ENCODE data around the gene KRTAP12-4.
"Not testable (repeated sequence)": the region's sequence is repeated elsewhere in the genome, so short reads cannot be mapped to it uniquely, and the experiment has no call there.

The KRTAP12-4 gene

DNA sequence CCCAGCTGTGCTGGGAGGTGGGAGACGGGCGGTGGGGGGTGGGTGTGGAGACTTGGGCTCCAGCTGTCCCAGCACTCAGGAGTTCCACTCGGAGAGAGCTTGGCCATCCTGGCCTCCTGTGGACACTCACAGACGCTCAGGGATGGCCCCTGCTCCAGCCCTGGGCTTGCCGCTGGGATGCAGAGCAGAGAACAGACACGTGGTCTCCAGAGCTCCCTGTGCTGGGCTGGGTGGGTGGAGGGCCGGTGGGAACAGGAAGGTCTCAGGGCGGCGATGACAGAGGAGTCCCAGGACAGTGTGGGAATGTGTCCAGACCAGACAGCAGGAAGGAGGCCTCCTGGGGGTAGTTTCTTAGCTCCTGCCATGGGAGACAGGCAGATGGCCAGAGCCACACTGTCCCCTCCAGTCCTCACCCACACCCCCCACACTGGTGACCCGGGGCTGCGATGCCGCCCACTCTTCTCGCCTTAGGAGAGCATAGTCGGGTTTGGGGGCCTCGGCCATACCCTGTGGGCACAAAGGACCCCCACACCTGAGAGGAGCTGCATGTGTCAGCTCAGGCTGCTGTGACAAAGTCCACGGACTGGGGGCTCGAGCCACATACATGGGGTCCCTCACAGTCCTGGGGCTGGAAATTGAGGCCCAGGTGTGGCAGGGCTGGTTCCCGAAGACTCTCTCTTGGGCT is 25.6 kb downstream of the KRTAP12-4 start:
- no peak for DNase-seq

DNA sequence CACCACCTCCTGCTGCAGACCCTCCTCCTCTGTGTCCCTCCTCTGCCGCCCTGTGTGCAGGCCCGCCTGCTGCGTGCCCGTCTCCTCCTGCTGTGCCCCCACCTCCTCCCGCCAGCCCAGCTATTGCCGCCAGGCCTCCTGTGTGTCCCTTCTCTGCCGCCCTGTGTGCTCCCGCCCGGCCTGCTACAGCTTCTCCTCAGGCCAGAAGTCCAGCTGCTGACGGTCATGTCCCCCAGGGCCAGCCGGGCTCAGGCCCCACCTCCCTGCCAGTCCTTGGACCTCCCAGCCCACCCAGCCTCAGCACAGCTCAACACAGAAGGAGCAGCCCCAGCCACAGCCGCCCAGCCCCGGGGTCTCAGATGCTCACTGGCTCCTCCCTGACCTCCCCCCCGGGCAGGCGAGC is 26.6 kb downstream of the KRTAP12-4 start:
- not testable (repeated sequence) for DNase-seq

DNA sequence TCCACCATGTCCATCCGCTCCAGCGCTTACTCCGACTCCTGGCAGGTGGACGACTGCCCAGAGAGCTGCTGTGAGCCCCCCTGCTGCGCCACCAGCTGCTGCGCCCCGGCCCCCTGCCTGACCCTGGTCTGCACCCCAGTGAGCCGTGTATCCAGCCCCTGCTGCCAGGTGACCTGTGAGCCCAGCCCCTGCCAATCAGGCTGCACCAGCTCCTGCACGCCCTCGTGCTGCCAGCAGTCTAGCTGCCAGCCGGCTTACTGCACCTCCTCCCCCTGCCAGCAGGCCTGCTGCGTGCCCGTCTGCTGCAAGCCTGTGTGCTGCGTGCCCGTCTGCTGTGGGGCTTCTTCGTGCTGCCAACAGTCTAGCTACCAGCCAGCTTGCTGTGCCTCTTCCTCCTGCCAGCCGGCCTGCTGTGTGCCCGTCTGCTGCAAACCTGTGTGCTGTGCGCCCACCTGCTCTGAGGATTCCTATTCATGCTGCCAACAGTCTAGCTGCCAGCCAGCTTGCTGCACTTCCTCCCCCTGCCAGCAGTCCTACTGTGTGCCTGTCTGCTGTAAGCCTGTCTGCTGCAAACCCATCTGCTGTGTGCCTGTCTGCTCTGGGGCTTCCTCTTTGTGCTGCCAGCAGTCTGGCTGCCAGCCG is 27.2 kb downstream of the KRTAP12-4 start:
- not testable (repeated sequence) for DNase-seq

DNA sequence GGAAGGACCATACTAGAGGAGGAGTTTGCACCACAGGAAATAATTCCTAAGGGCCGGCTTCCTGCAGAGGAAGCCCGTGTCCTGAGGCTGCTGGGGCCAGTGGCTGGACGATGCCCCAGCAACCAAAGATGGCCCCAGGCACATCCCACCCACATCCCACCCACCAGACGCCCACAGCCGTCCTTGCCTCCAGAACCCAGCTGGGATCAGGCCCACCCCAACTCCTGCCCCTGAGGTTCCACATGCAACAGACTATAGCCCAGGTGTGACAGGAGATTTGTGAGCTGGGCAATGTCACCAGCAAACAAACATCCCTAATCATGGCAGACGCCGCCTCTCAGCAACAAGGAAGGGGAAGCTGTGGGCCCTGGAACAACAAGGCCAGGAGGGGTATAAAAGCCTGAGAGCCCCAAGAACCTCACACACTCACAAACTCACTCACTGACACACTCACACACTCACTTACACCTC is 27.8 kb downstream of the KRTAP12-4 start, which contains the start of gene KRTAP10-9:
Gene KRTAP10-9, plus strand, starts transcription at position 421 of the 471 bp plus-strand sequence. CDS start 79 bp downstream, outside the sequence.
- DNase-seq: no peak

DNA sequence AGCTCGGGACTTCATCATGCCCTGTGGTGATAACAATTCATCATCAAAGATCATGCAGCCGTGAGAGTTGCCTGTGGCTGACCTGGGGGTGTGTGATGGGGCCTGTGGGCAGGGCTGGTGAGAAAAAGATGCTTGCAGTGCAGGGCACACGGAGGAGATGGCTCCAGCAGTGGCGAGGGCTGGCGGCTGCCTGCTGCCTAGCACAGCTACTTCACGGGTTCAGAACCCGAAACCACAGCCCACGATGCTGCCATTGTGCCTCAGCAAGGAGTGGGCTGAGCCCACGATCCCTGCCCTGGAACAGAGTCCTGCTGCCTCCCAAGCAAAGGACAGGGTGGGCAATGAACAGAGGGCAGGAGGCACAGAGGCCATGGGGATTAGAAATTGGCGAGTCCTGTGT is 28.2 kb downstream of the KRTAP12-4 start:
- no peak for DNase-seq

DNA sequence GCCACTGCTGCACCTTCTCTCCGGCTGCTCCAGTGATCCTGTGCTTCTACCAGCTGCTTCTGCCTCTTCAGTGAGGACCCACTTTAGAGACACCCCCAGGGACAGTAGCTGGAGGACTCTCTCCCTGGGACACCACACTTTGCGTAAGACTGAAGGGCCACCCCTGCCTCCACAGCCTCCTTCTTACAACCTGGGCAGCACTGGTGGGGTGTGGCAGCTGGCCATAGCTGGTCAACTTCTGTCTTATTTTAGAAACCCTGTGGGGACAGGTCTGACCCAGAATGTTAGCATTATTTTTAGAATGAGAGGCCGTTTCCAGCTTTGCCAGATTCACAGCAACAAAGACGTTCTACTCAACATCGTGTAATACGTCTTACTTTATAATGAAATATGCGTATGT is 28.7 kb downstream of the KRTAP12-4 start:
- DNase-seq: no peak

DNA sequence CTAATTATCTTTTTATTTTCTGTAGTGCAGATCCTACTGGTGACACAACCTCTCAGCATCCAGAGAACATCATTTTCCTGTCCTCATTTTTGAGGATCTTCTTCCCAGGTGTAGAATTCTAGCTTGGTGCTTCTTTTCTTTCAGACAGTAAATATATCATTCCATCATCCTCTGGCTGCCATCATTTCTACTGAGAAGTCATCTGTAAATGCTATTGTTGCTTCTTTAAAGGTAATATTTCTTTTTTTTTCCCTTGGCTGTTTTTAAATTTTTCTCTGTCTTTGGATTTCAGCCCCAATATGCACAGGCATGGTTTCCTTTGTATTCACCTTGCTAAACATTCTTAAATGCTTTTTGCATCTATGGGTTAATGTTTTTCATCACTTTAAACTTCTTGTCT is 30.9 kb downstream of the KRTAP12-4 start:
- DNase-seq: no peak

DNA sequence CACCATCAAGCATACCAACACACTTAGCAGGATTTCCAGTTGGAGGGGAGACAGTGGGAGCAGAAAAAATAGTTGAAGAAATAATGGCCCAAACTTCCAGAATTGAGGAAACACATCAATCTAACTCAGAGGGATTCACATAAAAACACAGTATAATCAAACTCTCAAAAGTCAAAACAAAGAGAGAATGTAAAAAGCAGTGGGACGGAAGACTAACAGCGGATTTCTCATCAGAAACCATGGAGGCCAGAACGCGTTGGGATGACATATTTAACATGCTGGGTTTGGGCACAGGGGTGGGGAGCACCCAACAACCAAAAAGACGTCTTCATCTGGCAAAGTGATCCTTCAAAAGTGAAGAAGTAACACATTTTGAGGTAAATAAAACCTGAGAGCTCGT is 34.6 kb downstream of the KRTAP12-4 start:
- DNase-seq: no peak

DNA sequence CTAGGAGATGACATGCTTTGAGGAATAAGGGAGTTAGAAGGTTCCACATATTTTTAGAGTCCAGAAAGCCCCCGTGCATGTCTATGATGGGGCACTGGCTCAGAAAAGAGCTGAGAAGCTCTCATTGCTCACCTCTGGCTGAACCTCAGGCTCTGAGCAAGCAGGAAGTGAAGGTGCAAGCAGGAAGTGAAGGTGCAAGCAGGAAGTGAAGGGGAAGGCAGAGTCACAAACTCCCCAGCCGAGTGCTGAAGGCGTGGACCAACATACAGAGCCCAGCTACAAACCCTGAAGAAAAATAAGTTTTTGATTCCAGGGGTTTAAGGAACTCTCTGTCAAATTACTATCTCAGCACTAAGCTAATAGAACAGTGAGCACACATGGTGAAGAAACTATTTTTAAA is 35.5 kb downstream of the KRTAP12-4 start:
- DNase-seq: no peak

DNA sequence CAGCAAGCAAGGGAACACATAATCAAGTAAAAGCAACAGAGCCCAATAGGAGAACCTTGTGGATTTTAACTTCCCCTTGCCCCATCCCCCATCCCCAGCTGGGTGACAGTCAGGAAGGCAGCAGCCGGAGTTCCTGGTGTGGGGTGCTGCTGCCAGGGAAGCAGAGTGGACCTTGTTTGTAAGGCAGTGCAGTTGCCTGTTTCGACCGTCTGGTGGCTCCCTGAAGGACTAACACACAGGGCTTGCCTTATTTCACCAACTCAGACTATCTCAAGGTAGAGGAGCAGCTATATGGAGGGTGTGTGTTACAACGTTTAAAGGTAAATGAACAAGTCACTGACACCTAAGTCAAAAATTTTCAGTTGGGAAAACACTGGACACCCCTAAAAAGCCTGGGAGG is 36.0 kb downstream of the KRTAP12-4 start:
- no peak for DNase-seq

DNA sequence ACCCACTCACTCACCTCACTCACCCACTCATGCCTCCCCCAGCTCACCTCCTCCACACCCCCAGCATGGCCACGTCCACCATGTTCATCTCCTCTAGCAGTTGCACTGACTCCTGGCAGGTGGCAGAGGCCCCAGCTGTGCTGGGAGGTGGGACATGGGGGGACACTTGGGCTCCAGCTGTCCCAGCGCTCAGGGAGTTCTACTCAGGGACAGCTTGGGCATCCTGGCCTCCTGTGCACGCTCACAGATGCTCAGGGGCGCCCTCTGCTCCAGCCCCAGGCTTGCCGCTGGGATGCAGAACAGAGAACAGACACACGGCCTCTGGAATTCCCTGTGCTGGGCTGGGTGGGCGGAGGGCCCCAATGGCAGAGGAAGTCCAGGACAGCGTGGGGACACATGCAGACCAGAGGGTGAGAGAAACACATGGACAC is 37.4 kb downstream of the KRTAP12-4 start:
- no peak for DNase-seq

DNA sequence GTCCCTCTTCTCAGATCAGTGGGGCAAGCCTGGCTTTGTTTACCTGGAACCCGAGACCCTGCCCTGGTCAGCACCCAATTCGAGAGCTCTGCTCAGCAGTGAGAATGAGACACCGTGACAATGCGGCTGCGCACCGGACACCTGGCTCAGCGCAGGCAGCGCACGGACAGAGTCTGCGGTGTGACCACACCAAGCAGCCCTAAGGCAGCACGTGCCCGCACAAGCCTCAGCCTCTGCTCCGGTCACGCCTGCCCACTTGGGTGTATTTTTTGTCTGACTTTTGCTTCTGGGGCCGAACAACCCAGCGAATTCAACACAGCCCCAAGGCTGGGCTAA is 37.9 kb downstream of the KRTAP12-4 start:
- no peak for DNase-seq

DNA sequence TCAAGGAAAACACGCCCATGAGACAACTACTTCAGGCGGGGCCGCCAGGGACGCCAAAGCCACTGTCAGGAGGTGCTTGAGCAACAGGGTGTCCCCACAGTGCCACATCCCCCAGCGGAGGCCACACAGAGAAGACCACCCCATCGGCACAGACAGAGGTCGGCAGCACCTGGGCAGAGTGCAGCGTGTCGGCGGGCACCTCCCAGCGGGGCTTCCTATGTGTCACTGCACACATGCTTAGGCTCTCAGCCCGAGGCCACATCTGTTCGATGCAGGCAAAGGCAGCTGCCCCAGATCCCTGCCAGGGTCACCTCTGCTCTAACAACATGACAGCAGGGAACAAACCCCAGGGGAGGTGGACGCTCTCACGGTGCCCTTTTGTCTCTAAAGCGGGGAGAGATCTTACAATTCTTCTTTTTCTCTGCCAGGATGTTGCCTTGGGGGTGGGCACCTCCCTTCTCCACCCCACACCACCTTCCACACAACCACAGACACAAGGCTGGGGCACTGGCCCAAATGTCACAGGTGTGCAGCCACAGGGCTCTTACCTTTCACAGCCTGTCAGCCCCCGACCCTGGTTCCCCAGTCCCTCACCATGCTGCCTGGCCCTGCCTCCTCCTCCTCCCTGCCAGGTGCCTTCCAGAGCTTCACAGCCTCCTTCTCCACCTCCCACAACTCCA is 38.4 kb downstream of the KRTAP12-4 start:
- DNase-seq: no peak

DNA sequence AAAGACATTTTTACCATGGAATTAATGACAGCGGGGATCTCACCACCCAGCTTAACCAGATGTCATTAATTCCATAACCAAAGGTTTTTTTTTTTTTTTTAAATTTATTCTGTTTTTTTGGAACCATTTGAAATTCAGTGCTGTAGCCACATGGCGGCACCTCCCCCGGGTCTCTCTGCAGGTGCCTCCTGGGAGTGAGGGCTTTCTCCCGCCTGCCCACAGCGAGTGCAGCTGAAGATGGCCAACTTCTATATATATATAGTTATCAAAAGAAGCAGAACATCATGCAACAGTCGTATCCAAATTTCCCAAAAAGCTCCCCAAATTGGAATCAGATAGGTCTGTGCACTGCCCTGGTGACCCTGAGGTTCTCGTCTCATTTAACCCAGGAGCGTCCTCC is 39.0 kb downstream of the KRTAP12-4 start:
- DNase-seq: no peak

DNA sequence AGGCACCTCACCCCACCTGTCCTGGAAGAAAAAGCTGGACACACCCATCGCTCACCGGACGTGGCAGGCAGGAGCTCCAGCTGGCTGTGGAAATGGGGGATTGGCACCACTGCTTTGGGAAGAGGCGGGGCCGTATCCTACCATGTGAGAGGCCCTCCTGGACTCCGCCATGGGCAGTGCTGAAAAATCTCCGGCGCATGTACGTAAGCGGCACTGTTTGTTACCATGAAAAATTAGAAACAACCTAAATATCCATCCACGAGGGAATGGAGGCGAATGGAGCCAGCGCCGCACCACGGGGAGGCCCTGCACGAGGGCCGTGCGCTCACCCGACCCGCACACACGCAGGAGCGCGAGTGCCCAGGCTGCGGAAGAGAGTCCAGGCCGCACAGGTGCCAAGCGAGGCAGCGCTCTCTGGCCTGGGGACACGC is 39.5 kb downstream of the KRTAP12-4 start:
- no peak for DNase-seq

DNA sequence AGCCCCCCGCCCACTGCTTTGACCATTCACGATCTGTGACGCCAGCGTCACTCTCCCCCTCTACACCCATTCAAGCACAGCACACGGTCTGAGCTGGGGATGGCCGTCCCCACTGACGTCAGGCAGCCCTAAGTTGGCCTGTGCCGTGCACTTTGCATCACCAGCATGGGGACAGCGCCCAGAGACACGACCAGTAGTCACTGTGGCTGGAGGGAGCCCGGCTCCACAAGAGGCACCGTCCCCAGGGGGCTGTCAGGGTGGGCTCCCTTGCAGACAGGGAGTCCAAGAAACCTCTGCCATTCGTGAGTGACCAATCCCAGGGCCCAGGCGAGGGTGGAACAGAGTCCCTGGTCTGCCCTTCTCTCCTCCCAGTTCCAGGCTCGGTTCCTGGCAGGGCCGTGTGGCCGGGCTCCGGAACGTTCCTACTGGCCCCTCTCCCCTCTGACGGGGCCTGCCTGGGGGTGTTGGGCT is 40.3 kb downstream of the KRTAP12-4 start:
- no peak for DNase-seq

DNA sequence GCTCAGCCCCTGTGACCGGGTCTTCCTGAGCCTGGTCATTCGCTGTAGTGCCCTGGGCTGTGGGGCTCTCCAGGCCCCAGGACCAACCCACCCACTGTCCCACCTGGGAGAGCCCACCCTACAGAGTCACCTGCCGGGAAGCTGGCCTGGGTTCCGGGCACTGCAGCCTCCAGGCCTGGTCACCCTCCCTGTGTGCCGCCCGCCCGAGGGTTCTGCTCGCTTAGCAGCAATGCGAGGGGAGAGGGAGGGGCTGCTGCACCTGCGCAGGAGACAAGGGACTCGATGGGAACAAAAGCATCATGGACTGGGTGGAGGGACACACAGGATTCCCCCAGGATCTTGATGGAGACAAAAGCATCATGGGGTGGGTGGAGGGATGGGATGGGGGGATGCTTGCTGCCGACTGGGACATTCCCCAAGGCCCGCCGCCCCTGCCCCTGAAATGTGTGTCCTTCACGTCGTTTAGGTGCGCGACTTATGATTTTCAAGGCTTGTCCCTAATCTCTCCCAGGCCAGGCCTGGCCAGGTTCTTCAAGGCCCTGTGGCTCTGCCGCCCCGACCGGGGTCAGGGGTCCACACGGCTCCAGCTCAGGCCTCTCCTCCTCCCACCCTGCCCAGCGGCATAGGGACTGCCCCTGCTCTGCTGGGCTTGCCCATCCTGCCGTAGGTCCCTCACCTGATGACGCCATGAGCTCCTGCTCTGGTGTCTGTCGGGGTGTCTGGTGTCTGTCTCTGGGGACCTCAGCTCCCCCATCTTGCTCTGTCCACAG is 40.9 kb downstream of the KRTAP12-4 start:
- DNase-seq: no peak

DNA sequence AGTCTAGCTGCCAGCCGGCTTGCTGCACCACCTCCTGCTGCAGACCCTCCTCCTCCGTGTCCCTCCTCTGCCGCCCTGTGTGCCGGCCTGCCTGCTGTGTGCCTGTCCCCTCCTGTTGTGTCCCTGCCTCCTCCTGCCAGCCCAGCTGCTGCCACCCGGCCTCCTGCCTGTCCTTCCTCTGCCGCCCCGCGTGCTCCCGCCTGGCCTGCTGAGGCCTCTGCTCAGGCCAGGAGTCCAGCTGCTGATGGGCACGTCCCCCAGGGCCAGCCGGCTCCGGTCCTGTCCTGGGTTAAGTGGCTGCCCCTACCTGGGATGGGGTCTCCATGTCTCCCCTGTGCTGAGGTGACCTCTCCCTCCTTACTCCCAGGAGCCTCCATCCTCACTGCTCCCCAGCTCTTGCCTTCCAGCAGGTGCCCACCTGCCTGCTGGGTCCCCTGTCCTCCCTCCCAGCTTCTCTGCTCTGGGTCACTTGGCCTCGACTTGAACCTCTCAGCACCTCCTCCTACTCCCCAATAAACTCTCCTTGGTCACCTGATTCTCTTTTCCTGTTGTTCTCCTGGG is 41.7 kb downstream of the KRTAP12-4 start:
- DNase-seq: no peak

DNA sequence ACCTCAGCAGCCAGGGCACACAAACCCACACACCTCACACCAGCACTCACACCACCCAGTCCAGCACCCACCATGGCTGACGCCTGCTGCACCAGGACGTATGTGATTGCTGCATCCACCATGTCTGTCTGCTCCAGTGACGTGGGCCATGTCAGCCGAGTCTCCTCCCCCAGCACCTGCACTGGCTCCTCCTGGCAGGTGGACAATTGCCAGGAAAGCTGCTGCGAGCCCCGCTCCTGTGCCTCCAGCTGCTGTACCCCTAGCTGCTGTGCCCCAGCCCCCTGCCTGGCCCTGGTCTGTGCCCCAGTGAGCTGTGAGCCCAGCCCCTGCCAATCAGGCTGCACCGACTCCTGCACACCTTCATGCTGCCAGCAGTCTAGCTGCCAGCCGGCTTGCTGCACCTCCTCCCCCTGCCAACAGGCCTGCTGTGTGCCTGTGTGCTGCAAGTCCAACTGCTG is 42.4 kb downstream of the KRTAP12-4 start, which contains the start of gene KRTAP10-8:
Gene KRTAP10-8, plus strand, starts transcription at position 51 of the 458 bp plus-strand sequence. Its CDS starts 22 bp downstream, at position 73.
- no peak for DNase-seq

DNA sequence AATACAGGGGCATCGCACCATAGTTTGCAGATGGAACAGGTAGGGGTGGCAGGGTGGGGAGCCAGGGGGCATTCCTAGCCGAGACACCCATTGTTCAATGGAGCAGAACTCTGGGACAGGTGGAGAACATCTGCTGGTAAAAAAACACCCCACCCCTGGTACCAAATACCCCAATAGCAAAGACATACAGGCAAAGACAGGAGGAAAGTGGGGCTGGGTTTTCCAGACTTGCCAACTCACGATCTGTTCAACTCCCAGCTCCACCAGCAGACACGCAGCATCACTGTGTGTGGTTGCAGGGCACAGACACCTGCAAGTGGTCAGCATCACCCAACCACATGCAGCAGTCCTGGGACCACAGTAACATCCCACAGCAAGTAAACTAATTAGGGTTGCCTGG is 42.9 kb downstream of the KRTAP12-4 start:
- no peak for DNase-seq

DNA sequence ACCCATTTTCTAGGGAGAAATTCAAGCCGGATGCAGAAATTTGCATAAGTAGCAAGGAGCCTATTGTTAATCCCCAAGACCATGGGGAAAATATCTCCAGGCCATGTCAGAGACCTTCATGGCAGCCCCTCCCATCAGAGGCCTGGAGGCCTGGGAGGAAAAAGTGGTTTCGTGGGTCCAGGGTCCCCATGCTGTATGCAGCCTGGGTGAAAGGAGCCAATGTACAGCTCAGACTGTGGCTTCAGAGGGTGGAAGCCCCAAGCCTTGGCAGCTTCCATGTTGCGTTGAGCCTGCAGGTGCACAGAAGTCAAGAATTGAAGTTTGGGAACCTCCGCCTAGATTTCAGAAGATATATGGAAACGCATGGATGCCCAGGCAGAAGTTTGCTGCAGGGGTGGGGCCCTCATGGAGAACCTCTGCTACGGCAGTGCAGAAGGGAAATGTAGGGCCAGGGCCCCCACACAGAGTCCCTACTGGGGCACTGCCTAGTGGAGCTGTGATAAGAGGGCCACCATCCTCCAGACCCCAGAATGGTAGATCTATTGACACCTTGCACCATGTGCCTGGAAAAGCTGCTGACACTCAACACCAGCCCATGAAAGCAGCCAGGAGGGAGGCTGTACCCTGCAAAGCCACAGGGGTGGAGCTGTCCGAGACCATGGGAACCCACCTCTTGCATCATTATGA is 44.2 kb downstream of the KRTAP12-4 start:
- DNase-seq: not testable (repeated sequence)

DNA sequence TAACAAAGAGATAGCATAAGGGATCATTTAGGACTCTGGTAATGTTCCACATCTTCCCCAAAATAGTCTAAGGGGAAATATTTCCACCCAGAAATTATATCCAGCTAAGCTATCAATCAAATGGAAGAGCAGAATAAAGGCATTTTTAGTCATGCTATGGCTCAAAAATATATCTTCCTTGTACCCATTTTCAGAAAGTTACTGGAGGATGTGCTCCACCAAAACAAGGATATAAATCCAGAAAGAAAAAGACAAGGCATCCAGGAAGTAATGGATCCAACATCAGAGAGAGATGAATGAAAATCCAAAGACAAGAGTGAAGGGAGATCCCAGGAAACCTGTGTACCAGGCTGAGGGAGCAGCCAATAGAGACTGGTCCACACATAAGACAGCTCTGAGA is 45.3 kb downstream of the KRTAP12-4 start:
- no peak for DNase-seq

All from NCI-H2081 treated with DMSO at 0.1 percent for 48 hours (cell line).